Nephron (organoid): ENCODE measurements around the gene UNC13C.

Source experiments
- H3K27ac Mint-ChIP-seq, 3 experiments: 2 replicates each; pipeline ENCODE4 v1.8.0; 2020; ENCODE audit warnings: mixed read lengths in 3 of 3, mild to moderate bottlenecking in 2 of 3, moderate library complexity in 1 of 3
- H3K27me3 Mint-ChIP-seq: 2 replicates; pipeline ENCODE4 v1.8.0; 2021; ENCODE audit warnings: low read depth, mild to moderate bottlenecking, moderate library complexity, mixed read lengths
- H3K36me3 Mint-ChIP-seq: 2 replicates; pipeline ENCODE4 v1.8.0; 2020; ENCODE audit warnings: low read depth, mixed read lengths
- H3K4me1 Mint-ChIP-seq: 2 replicates; pipeline ENCODE4 v1.8.0; 2020; ENCODE audit warnings: mixed read lengths
- H3K4me3 Mint-ChIP-seq, 3 experiments: 2 replicates each; pipeline ENCODE4 v1.8.0; 2020; ENCODE audit warnings: mild to moderate bottlenecking in 3 of 3, mixed read lengths in 3 of 3, moderate library complexity in 2 of 3
- H3K9me3 Mint-ChIP-seq: 2 replicates; pipeline ENCODE4 v1.8.0; 2020; ENCODE audit warnings: mixed read lengths
- CTCF ChIP-seq, 3 experiments: fragments of 200-600 bp; sonication (generic); IDR thresholded peaks; one replicate each; pipeline ENCODE4 v1.5.0; 2021; ENCODE audit warnings: antibody characterized with exemption in 3 of 3; ENCODE audit not compliant: unreplicated experiment in 3 of 3

The UNC13C gene

GRCh38 chr15:54250326-54250725 is 272.1 kb downstream of the UNC13C start:
- Mint-ChIP-seq H3K4me1 (no peaks in the 10 kb centered on the region), H3K27ac (no peak overlapping the region), H3K4me3 (no peak overlapping the region), H3K36me3 (no peaks in the 10 kb centered on the region), H3K27me3 (no peaks in the 10 kb centered on the region), H3K9me3 (no peaks in the 10 kb centered on the region)
- no peak for TF ChIP-seq CTCF (IDR thresholded peaks at IDR 0.05; ENCODE audit: unreplicated experiment in 3 of 3)

- no peaks in the 10 kb centered on the region for H3K4me1 Mint-ChIP-seq
- no peak overlapping the region for H3K4me3 Mint-ChIP-seq
- H3K27me3 Mint-ChIP-seq: peaks cover 5% of the 10 kb centered on the region
- H3K36me3 Mint-ChIP-seq: no peaks in the 10 kb centered on the region
- no peak for TF ChIP-seq CTCF (IDR thresholded peaks at IDR 0.05; ENCODE audit: unreplicated experiment in 3 of 3)
- no peaks in the 10 kb centered on the region for H3K9me3 Mint-ChIP-seq
- H3K27ac Mint-ChIP-seq: no peak overlapping the region
Observed at GRCh38 chr15:54256190-54256589, 277.9 kb downstream of the UNC13C start.

GRCh38 chr15:54273928-54274327 is 295.7 kb downstream of the UNC13C start:
- H3K4me3 Mint-ChIP-seq: no peak overlapping the region
- no peaks in the 10 kb centered on the region for H3K36me3 Mint-ChIP-seq
- TF ChIP-seq CTCF (IDR thresholded peaks at IDR 0.05; ENCODE audit: unreplicated experiment in 3 of 3): no peak
- H3K27ac Mint-ChIP-seq: no peak overlapping the region
- H3K27me3 Mint-ChIP-seq: no peaks in the 10 kb centered on the region
- H3K4me1 Mint-ChIP-seq: no peaks in the 10 kb centered on the region
- H3K9me3 Mint-ChIP-seq: peaks cover 4% of the 10 kb centered on the region

GRCh38 chr15:54277834-54278233 is 299.6 kb downstream of the UNC13C start:
- Mint-ChIP-seq H3K9me3 (peaks cover 4% of the 10 kb centered on the region), H3K4me1 (no peaks in the 10 kb centered on the region), H3K27me3 (no peaks in the 10 kb centered on the region), H3K4me3 (no peak overlapping the region), H3K36me3 (no peaks in the 10 kb centered on the region), H3K27ac (no peak overlapping the region)
- TF ChIP-seq CTCF (IDR thresholded peaks at IDR 0.05; ENCODE audit: unreplicated experiment in 3 of 3): no peak

- H3K27ac Mint-ChIP-seq: no peak overlapping the region
- no peaks in the 10 kb centered on the region for H3K4me1 Mint-ChIP-seq
- no peak overlapping the region for H3K4me3 Mint-ChIP-seq
- no peak for TF ChIP-seq CTCF (IDR thresholded peaks at IDR 0.05; ENCODE audit: unreplicated experiment in 3 of 3)
- H3K27me3 Mint-ChIP-seq: no peaks in the 10 kb centered on the region
- H3K36me3 Mint-ChIP-seq: no peaks in the 10 kb centered on the region
- H3K9me3 Mint-ChIP-seq: no peaks in the 10 kb centered on the region
Observed at GRCh38 chr15:54280726-54281125, 302.5 kb downstream of the UNC13C start.

- no peaks in the 10 kb centered on the region for H3K27me3 Mint-ChIP-seq
- no peak overlapping the region for H3K4me3 Mint-ChIP-seq
Observed at GRCh38 chr15:54282228-54282836, 304.1 kb downstream of the UNC13C start.

More at GRCh38 chr15:54282228-54282836, 304.1 kb downstream of the UNC13C start:
- TF ChIP-seq CTCF (IDR thresholded peaks at IDR 0.05; ENCODE audit: unreplicated experiment in 3 of 3): no peak
- Mint-ChIP-seq H3K36me3 (no peaks in the 10 kb centered on the region), H3K4me1 (no peaks in the 10 kb centered on the region), H3K27ac (no peak overlapping the region), H3K9me3 (no peaks in the 10 kb centered on the region)
